Gastroesophageal sphincter (tissue), 3 donors: ENCODE measurements around the gene KCMF1.

Experiments
- POLR2A ChIP-seq, 2 donors: fragments of 450-650 bp; IDR thresholded peaks; one replicate each; pipeline ENCODE4 v1.6.1; 2017; ENCODE audit warnings: antibody characterized with exemption in 2 of 2, mild to moderate bottlenecking in 2 of 2, moderate library complexity in 1 of 2
- TF ChIP-seq, protein P1 (sequence below), 4 experiments: fragments of 200-600 bp in 2 of 4; fragments of 450-650 bp in 2 of 4; sonication (generic) in 1 of 4; IDR thresholded peaks; one replicate each; pipeline ENCODE4 v1.5.1; 2017 to 2019; ENCODE audit warnings: antibody characterized with exemption in 4 of 4, mild to moderate bottlenecking in 2 of 4, moderate library complexity in 2 of 4

DNA sequence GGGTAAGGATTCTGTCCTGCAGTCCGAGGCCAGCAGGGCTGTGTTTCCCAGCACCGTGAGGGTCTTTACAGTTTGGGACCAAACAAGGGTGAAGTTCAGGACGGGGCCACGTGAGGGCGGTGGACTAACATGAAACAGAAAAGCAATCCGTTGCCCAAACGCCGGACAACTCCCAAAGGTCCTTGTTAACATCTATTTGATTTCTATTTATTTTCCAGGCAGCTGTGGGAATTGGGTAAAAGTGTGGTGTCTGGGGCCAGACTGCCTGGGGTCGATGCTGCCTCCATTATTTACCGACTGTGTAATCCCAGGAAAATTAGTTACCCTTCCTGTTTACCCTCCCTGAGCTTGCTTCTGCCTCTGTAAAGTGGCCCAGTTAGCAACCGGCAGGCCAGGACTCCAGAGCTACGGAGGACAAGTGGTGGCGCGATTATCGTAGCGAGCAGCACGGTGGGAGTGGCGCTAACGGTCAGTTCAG is 96.0 kb downstream of the KCMF1 start:
- no peak for TF ChIP-seq POLR2A (IDR thresholded peaks at IDR 0.05)
- TF ChIP-seq, protein P1, sequence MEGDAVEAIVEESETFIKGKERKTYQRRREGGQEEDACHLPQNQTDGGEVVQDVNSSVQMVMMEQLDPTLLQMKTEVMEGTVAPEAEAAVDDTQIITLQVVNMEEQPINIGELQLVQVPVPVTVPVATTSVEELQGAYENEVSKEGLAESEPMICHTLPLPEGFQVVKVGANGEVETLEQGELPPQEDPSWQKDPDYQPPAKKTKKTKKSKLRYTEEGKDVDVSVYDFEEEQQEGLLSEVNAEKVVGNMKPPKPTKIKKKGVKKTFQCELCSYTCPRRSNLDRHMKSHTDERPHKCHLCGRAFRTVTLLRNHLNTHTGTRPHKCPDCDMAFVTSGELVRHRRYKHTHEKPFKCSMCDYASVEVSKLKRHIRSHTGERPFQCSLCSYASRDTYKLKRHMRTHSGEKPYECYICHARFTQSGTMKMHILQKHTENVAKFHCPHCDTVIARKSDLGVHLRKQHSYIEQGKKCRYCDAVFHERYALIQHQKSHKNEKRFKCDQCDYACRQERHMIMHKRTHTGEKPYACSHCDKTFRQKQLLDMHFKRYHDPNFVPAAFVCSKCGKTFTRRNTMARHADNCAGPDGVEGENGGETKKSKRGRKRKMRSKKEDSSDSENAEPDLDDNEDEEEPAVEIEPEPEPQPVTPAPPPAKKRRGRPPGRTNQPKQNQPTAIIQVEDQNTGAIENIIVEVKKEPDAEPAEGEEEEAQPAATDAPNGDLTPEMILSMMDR (IDR thresholded peaks at IDR 0.05) = peak; percentile 79 to 88 (median 80)
